ENCODE results near the gene VEZF1.

VEZF1 gene, protein sequence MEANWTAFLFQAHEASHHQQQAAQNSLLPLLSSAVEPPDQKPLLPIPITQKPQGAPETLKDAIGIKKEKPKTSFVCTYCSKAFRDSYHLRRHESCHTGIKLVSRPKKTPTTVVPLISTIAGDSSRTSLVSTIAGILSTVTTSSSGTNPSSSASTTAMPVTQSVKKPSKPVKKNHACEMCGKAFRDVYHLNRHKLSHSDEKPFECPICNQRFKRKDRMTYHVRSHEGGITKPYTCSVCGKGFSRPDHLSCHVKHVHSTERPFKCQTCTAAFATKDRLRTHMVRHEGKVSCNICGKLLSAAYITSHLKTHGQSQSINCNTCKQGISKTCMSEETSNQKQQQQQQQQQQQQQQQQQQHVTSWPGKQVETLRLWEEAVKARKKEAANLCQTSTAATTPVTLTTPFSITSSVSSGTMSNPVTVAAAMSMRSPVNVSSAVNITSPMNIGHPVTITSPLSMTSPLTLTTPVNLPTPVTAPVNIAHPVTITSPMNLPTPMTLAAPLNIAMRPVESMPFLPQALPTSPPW

DNA sequence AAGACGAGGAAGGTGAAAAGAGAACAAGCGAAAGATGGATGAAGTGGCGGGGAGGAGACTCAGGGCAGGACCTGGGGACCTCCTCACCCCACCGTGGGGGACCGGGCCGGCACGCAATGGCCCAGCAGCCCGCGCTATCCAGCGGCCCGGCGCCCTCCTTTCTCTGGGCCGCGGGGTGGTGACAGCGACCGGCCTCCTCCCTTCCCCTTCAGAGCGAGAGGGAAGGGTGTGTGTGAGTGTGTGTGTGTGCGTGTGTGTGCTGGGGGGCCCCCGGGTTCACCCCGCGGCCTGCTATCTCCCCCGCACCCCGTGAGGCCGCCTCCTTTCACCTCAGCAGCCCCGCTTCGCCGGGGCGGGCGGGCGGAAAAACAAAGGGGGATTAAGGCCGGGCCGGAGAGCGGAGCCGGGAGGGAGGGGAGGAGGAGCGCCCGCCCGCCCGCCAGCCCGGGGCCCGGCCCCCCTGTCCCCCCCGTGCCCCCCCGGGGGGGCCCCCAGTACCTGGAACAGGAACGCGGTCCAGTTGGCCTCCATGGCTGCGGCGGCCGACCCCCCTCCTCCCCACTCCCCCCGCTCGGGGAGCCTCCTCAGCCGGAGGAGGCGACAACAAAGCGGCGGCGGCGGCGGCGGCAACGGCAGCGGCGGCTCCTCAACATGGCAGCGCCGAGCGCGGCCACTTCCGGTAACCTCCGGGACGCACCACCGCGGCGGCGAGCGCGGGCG, at the start of gene VEZF1:
Gene VEZF1, minus strand, starts transcription at position 674 of the 720 bp plus-strand sequence. Its CDS starts 143 bp downstream, at position 531.
- peak; percentile 52 to 64 for DNase-seq (ENCODE audit: low read depth in 2 of 2)

DNA sequence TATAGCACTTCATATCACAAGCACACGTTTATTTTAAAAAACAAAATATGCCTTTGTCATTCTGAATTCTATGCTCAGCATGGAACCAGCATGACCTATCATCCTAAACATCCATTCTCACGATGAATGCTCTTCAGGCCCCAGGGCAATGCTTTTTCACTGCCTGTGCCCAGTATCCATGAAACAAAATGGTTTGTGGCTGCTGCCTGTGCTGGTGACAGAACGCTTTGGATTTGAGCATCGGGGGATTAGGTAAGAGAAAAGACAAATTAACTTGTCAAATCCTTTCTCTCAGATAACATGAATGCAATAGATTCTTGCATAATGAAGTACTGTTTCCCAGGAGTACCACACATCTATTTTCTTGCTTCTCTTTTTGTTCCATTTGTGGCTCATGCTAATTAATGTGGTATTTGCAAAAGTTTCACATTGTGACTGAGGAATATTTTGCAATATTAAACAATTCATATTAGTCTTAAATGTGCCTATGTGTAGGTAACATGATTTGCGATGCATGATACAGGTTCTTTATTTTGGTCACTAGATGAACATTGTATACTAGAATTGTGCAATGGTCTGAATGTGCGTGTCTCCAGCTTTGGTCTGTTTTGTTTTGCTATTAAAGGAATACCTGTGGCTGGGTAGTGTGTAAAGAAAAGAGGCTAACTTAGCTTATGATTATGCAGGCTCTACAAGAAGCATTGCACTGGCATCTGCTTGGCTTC, 44.8 kb upstream of the VEZF1 start:
- DNase-seq (ENCODE audit: low read depth in 2 of 2) = no peak

DNA sequence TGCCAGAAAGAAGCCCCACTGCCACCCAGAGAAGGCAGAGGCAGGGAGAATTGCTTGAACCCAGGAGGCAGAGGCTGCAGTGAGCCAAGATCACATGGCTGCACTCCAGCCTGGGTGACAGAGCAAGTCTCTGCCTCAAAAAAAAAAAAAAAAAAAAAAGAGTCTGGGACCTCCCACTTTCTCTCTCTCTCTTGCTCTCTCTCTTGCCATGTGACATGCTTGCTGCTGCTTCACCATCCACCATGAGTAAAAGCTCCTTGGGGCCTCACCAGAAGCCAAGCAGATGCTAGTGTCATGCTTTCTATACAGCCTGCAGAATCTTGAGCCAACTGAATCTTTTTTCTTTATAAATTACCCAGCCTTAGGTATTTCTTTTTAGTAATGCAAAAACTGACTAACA, 40.5 kb upstream of the VEZF1 start:
- no peak for DNase-seq (ENCODE audit: low read depth in 2 of 2)

DNA sequence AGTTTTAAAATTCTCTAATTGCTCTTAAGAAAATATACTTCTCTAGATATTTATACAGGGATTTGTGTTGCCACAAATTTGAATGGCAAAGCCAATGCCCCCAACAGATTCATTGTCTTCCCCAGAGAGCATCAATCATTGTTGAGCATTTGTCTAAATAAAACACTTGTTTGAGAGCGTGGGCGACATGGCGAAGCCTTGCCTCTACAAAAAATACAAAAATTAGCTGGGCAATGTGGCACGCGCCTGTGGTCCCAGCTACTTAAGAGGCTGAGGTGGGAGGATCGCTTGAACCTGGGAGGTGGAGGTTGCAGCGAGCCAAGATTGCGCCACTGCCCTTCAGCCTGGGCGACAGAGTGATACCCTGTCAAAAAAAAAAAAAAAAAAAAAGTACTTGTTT, 32.3 kb upstream of the VEZF1 start:
- DNase-seq (ENCODE audit: low read depth in 2 of 2) = no peak

DNA sequence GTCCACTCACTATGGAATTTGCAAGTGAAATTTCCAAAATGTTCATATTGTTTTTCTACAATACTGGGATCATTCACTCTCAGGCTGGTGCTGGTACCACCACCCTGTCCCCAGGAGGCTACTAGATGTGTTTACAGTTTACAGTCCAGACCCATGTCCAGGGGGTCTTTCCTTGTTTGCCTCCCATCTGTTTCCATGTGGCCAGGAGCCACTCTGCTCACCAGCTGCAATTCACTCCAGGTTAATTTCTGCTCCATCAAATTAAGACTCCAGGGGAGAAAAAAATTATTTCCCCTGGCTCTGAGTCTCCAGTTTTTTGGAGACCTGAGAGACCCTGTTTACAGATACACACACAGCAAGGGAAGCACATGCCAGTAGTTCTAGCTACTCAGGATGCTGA, 31.5 kb upstream of the VEZF1 start:
- no peak for DNase-seq (ENCODE audit: low read depth in 2 of 2)

DNA sequence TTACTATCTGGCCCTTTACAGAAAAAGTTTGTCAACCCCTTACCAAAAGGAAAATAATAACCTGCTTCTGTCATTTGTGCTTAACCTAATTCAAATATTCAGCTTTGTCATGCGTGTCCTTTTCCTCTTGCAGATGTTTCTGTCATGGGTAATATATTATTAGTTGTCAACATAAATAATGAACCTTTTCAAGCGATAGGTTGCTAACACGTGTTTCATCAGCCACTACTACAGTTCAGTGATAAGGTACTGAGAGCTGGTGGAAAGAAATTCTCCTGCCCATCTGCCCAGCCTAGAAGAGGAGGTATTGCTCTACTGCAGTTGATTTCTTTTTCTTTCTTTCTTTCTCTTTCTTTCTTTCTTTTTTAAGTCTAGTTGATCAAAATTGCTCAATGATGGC, 31.0 kb upstream of the VEZF1 start:
- no peak for DNase-seq (ENCODE audit: low read depth in 2 of 2)

DNA sequence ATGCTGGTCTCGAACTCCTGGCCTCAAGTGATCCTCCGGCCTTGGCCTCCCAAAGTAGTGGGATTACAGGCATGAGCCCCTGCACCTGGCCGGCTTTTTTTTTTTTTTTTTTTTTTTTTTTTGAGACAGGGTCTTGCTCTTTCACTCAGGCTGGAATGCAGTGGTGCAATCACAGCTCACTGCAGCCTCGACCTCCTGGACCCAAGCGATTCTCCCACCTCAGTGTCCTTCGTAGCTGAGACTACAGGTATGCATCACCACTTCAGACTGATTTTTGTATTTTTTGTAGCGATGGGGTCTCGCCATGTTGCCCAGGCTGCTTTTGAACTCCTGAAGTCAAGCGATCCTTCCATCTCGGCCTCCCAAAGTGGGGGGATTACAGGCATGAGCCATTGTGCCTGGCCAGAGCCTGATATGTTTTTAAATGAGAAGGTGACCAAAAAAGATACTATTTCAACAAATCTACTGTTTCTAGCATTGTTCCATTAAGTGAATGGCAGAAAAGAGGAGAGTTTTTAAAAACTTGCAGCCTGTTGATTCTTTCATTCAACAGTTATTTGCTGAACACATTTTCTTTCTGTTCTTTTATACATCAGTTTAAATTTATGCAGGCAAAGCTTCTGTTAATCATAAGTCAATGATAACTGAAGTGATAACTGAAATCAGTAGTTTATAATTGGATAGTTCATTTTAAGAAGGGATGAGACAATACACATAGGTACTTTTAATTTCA, 22.2 kb upstream of the VEZF1 start:
- DNase-seq (ENCODE audit: low read depth in 2 of 2) = no peak

DNA sequence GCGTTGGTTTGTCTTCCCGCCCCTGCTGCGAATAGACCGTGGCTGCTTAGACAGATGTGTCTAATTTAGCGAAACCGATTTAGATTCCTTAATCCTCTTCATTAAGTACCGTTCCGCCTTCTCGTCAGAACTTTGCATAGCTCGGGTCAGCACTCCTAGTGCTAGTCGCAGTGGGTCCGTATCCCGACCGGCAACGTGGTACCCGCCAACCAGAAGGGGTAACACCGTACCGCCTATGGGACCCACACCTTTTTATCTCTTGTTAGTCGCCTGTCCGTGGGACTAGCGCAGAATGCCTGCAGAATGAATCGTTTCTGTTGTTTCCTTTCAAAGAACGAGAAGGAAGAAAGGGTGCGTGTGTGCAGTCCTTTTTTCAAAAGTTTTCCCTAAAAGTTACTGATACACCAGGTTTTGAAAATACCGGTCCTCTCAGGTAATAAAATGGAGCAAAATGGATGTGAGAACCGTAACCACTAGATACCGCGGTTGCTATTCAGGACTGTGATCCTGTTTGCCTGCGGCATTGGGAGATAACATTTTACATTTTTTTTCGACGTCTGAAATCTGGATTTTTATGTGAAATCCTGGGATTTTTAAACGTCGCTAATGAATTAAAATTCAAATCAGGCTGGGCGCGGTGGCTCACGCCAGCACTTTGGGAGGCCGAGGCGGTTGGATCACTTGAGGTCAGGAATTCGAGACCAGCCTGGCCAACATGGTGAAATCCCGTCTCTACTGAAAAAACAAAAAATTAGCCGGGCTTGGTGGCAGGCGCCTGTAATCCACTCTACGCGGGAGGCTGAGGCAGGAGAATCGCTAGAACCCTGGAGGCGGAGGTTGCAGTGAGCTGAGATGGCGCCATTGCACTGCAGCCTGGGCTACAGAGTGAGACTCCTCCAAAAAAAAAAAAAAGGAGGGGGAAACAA, 20.0 kb upstream of the VEZF1 start:
- DNase-seq (ENCODE audit: low read depth in 2 of 2) = no peak

DNA sequence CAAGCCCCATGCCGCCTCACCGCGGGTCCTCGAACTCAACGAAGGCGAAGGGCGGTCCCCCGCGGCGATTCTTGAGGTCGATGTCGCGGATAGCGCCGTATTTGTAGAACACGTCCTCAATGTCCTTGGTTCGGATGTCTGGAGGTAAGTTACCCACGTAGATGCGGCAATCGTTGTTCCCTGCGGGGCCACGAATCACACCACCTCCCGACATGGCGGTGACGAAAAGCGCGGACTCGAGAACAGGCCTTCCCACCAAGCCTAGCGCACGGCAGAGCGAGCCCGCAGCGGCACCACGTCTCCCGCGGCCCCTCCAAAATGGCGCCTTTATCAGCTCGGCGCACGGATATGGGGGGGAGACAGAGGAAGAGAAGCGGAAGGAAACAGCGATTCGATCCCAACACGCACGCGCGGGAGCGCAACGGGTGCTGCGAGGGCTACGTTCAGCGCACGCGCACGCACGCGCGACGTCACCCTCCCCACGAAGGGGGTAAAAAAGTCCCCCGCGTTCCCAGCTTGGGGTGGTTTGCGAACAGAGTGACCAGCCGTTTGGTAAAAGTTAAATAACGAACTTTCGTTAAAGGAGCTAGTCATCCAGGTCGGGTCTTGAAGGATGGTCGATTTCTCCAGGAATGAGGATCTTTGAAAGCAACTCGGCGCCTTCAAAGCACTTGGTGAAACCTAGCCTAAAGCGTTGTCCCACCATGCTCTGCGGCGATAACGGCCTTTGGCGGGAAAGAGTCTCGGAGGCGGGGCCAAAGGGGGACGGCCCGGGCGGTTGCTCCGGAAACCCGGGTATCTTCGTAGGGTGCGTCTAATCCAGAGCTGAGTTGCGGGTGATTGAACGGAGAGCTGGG, 19.1 kb upstream of the VEZF1 start, which contains the start of gene SRSF1:
Gene SRSF1, minus strand, starts transcription at position 323 of the 857 bp plus-strand sequence. Its CDS starts 109 bp downstream, at position 214.
- DNase-seq (ENCODE audit: low read depth in 2 of 2) = peak; percentile 97

DNA sequence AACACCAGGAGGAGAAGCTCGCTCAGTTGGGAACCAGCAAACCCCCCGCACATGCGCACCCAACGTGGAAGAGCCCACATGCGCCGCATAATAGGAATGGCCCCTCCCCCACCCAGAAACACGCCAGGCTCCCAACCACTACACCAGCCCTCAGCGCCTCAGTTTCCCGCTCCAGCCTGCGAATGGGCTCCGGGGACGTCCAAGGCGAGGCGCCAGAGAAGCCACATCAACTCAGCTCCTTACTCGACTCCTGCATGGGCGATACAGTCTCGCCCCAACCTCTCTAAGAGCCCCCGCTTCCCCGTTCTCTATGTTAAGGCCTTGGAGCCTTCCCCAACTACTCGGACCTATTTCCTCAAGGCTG, 18.5 kb upstream of the VEZF1 start:
- peak; percentile 53 to 56 for DNase-seq (ENCODE audit: low read depth in 2 of 2)

DNA sequence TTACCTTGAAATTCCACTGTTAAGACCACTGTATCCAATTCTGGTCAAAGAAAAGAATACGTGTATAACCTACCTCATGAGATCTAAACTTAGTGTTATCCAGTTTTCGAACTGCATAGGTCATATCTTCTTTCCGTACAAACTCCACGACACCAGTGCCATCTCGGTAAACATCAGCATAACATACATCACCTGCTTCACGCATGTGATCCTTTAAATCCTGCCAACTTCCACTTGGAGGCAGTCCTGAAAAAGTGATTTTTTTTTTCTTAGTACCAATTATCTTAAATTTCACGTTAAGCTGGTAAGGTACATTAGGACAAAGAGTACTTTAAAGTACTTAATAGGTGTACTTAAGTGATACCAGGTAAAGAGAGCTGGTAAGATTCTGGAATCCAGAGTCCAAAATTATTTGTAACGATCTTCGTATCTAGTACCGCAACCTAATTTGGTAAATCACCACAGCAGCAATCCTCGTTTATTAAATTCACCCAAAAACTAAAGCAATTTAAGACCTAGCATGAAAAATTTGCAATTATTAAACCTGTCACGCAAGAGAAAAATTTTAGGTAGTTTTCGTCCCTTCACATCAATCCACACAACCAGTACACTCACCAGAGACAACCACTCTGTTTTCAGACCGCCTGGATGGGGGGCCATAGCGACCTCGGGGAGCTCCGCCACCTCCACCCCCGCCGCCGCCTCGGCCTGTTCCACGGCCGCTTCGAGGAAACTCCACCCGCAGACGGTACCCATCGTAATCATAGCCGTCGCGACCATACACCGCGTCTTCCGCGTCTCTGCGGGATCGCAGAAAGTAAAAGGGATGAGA, 17.9 kb upstream of the VEZF1 start:
- no peak for DNase-seq (ENCODE audit: low read depth in 2 of 2)

DNA sequence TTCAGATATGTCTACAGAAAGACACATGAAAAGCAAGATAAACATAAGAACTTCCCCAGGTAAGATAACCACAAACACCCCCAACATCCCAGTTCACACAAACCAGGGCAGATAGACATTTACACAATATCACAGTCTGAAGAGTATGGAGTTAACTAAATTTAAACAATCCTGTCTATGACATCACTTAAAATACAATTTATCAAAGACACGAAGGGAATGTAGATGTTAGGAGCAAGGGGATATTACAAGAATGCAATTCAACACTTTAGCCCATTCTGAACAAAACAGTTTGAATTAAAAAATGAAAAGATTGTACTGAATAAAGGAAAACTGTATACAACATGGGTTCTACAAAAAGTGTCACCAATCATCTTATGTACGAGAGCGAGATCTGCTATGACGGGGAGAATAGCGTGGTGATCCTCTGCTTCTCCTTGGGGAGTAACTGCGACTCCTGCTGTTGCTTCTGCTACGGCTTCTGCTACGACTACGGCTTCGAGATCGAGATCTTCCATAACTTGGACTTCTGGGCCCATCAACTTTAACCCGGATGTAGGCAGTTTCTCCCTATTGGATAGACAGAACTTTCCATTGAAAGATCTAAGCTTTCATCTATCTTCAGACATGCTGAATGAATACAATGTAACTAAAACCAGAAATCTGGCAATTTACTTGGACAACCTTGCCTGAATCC, 17.1 kb upstream of the VEZF1 start:
- DNase-seq (ENCODE audit: low read depth in 2 of 2) = no peak

DNA sequence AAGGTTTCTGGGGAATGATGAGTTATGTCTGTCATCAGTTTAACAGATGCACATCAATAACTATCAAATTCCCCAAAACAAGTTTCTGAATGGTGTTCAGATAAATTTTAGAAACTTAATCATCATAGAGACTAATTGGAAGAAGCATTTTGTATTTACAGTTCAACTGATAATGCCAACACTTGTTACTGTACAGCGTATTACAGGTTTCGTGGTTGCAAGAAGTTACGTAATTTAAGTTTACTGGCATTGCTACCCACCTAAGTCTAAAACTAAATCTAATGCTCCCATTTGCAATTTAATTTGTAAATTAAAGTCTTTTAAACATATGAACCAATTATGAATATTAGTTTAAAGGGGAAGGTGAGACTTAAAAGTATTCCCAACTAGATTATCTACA, 16.0 kb upstream of the VEZF1 start:
- no peak for DNase-seq (ENCODE audit: low read depth in 2 of 2)

DNA sequence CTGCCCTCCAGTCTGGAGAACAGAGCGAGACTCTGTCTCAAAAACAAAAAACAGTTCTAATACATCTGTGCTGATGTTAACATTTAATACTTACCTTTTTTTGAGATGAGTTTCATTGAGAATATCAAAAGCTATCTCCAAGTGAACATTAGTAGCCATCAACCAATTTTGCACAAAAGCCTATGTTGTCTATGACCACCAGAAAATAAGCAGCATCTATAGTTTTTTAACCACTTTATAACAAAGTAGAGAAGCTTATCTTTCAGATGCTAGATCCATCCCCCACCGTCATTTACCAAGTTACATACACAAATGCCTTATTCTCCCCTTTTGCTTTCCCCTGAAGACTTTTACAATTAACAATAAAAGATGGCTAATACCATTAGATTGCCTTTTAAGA, 14.9 kb upstream of the VEZF1 start:
- DNase-seq (ENCODE audit: low read depth in 2 of 2) = no peak

DNA sequence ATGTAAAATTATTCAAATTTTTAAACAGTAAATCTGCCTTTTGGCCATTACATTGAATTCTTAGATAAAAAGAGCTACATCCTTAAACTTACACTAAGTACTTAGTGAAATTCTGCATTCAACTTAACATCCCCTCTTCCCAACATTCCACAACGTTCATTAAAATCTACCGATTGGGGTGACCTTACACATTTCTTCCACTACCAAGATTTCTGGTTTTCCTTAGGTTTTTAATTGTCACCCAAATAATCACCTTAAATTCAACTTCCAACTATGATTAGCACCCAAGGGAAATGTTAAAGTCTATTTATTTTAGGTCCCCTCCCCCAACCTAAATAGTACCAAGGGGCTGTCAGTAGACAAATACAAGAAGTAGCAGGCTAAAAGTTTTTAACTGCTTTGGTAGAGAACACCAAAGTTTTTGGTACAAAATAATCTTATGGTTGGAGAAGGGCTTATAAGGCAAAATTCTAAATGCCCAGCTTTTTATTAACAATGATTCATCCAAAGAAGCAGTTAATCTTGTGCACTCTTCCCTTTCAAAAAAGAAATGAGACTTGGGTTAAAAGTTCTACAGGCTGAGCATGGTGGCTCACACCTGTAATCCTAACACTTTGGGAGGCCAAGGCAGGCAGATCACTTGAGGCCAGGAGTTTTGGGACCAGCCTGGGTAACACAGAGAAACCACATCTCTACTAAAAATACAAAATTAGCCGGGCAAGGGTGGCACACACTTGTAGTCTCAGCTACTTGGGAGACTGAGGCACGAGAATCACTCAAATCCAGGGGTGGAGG, 14.3 kb upstream of the VEZF1 start:
- no peak for DNase-seq (ENCODE audit: low read depth in 2 of 2)

DNA sequence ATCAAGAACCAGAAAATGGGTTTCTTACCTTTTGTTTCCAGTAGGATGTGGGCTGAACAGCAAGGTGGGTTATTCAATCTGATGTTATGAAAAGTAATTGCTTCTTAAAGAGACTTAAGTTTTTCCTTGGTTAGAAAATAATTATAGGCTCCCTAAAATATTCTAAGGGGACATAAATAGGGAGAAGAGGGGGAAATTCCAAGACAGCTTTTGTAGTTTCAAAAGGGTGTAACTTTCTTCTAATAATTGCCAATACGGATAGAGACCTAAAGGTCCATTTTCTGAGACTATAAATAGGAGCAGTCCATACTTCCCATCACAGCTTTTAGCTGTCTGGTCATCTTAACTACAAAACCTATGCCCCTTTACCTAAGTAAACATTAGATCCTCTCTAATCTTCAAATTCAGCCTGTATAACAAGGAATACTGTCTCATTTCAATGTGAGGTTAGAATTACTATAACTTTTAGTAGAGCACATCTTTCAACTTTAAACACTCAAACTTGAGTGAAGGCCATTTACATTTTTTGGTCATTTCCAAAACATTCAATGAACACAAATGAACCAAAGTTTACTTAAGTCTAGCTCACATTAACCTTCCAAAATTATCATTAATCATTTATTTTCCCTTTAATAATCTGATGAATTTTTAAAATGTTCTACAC, 13.5 kb upstream of the VEZF1 start:
- DNase-seq (ENCODE audit: low read depth in 2 of 2) = no peak

All from stimulated activated CD4-positive, alpha-beta T cell treated with anti-CD3 and anti-CD28 coated beads, Interleukin-15, amount 100 ng/mL, for 48 hours (primary cell).